ENCODE results near the gene EMC8. TPM values are rescaled to one million over a fixed set of nuclear protein-coding genes. Genes with fewer than 3 reads are reported as not detected.

Gene EMC8
- total RNA-seq, 2 experiments from 2014 or later, result 24.0 to 27.6 TPM

- CTCF ChIA-PET, result no interaction called here
- H3K4me3 Mint-ChIP-seq, result peak overlapping the region; percentile 44
- no peak for DNase-seq
- H3K36me3 Mint-ChIP-seq (ENCODE audit: low read depth), result no peaks in the 10 kb centered on the region
- POLR2A ChIA-PET, result interaction anchor here (0.7 kb wide), 1 partner anchor 85 kb away, joined by 5 read pairs; no protein-coding TSS in a partner anchor
- H3K4me1 Mint-ChIP-seq, result peaks cover 31% of the 10 kb centered on the region
- peak overlapping the region; percentile 85 for H3K27ac Mint-ChIP-seq
- H3K27me3 Mint-ChIP-seq, result no peaks in the 10 kb centered on the region
- H3K9me3 Mint-ChIP-seq, result no peaks in the 10 kb centered on the region
Observed at GRCh38 chr16:85734311-85735017, 64.9 kb downstream of the EMC8 start.

- no peaks in the 10 kb centered on the region for H3K9me3 Mint-ChIP-seq
- DNase-seq, result no peak
- POLR2A ChIA-PET, result interaction anchor here (0.7 kb wide), 1 partner anchor 84 kb away, joined by 5 read pairs; no protein-coding TSS in a partner anchor
- H3K36me3 Mint-ChIP-seq (ENCODE audit: low read depth), result no peaks in the 10 kb centered on the region
- H3K27me3 Mint-ChIP-seq, result no peaks in the 10 kb centered on the region
- CTCF ChIA-PET, result interaction anchor here (0.6 kb wide), 1 partner anchor 41 kb away, joined by 3 read pairs; no protein-coding TSS in a partner anchor
- H3K27ac Mint-ChIP-seq, result peak overlapping the region; percentile 36
- H3K4me1 Mint-ChIP-seq, result peaks cover 31% of the 10 kb centered on the region
- H3K4me3 Mint-ChIP-seq, result no peak overlapping the region
Observed at GRCh38 chr16:85733839-85734170, 65.5 kb downstream of the EMC8 start.

GRCh38 chr16:85733155-85733838 is 66.0 kb downstream of the EMC8 start:
- DNase-seq, result no peak
- Mint-ChIP-seq H3K36me3 (ENCODE audit: low read depth) (no peaks in the 10 kb centered on the region), H3K9me3 (no peaks in the 10 kb centered on the region), H3K4me3 (no peak overlapping the region), H3K27ac (peak overlapping the region; percentile 36), H3K4me1 (peaks cover 31% of the 10 kb centered on the region), H3K27me3 (no peaks in the 10 kb centered on the region)
- CTCF ChIA-PET, result interaction anchor here (0.6 kb wide), 1 partner anchor 40 kb away, joined by 3 read pairs; no protein-coding TSS in a partner anchor
- POLR2A ChIA-PET, result no interaction called here

- CTCF ChIA-PET, result interaction anchor here (0.6 kb wide), 3 partner anchors 69 to 1549 kb away, joined by 3 to 4 read pairs (median 3); no protein-coding TSS in a partner anchor
- H3K4me1 Mint-ChIP-seq, result peaks cover 29% of the 10 kb centered on the region
- POLR2A ChIA-PET, result no interaction called here
- H3K27ac Mint-ChIP-seq, result no peak overlapping the region
- no peak for DNase-seq
- H3K4me3 Mint-ChIP-seq, result no peak overlapping the region
- no peaks in the 10 kb centered on the region for H3K27me3 Mint-ChIP-seq
- no peaks in the 10 kb centered on the region for H3K36me3 Mint-ChIP-seq (ENCODE audit: low read depth)
- H3K9me3 Mint-ChIP-seq, result no peaks in the 10 kb centered on the region
Observed at GRCh38 chr16:85731179-85731578, 68.2 kb downstream of the EMC8 start.

GRCh38 chr16:85730186-85730465 is 69.2 kb downstream of the EMC8 start:
- no peak for DNase-seq
- Mint-ChIP-seq H3K36me3 (ENCODE audit: low read depth) (no peaks in the 10 kb centered on the region), H3K4me1 (peaks cover 18% of the 10 kb centered on the region), H3K27me3 (no peaks in the 10 kb centered on the region), H3K27ac (no peak overlapping the region), H3K9me3 (no peaks in the 10 kb centered on the region), H3K4me3 (no peak overlapping the region)
- POLR2A ChIA-PET, result no interaction called here
- CTCF ChIA-PET, result no interaction called here

GRCh38 chr16:85729452-85730185 is 69.7 kb downstream of the EMC8 start:
- no peak overlapping the region for H3K27ac Mint-ChIP-seq
- ChIA-PET CTCF (no interaction called here), POLR2A (no interaction called here)
- no peaks in the 10 kb centered on the region for H3K36me3 Mint-ChIP-seq (ENCODE audit: low read depth)
- DNase-seq, result no peak
- no peaks in the 10 kb centered on the region for H3K27me3 Mint-ChIP-seq
- H3K9me3 Mint-ChIP-seq, result no peaks in the 10 kb centered on the region
- peaks cover 13% of the 10 kb centered on the region for H3K4me1 Mint-ChIP-seq
- no peak overlapping the region for H3K4me3 Mint-ChIP-seq

GRCh38 chr16:85728879-85729278 is 70.5 kb downstream of the EMC8 start:
- Mint-ChIP-seq H3K36me3 (ENCODE audit: low read depth) (no peaks in the 10 kb centered on the region), H3K27me3 (no peaks in the 10 kb centered on the region), H3K27ac (no peak overlapping the region), H3K4me3 (no peak overlapping the region), H3K4me1 (peaks cover 7% of the 10 kb centered on the region), H3K9me3 (no peaks in the 10 kb centered on the region)
- POLR2A ChIA-PET, result no interaction called here
- CTCF ChIA-PET, result no interaction called here
- no peak for DNase-seq

Small RNAs within 50 kb of the gene (microRNA-seq; reads per million reads assigned to microRNA genes)
- not detected for gene MIR1910 (ENCODE audit: borderline microRNAs expressed, borderline replicate concordance)

Other genes starting within 250 kb of the EMC8 start
- 10 to 100 TPM; 25.7 to 27.3 TPM for gene GSE1, start 186.2 kb downstream of the EMC8 start, total RNA-seq
- gene GINS2, start 110.6 kb downstream of the EMC8 start, total RNA-seq, result 10 to 100 TPM; 49.3 to 50.0 TPM
- gene C16orf74, start 48.4 kb downstream of the EMC8 start, total RNA-seq, result 1 to 10 TPM; 1.6 to 1.7 TPM
- 100 to 1,000 TPM; 461 to 486 TPM for gene COX4I1, start 151 bp upstream of the EMC8 start, total RNA-seq
- 10 to 100 TPM; 11.6 to 14.7 TPM for gene IRF8, start 99.6 kb upstream of the EMC8 start, total RNA-seq